Glomerular endothelial cell (primary cell): ENCODE data around the gene OR10P1. TPM values are rescaled to one million over a fixed set of nuclear protein-coding genes. Genes with fewer than 3 reads are reported as not detected.
"Not testable (repeated sequence)": the region's sequence is repeated elsewhere in the genome, so short reads cannot be mapped to it uniquely, and the experiment has no call there.

Experiments
- DNase-seq: peaks from one replicate; pipeline ENCODE4 v3.0.0-alpha.2; 2011; ENCODE audit warnings: low read depth, low spot score; ENCODE audit errors: extremely low read depth
- total RNA-seq: library from RNA; depleted of rRNA; stranded (reverse); fragments of >200 nt; gene quantifications from 2 replicates; pipeline ENCODE4 v1.2.3, GENCODE V29; 2015

Gene OR10P1
- total RNA-seq, 1 donor from 2014 or later = not detected

- not testable (repeated sequence) for DNase-seq
Measured at GRCh38 chr12:55650620-55651298, 14.1 kb downstream of the OR10P1 start.

- DNase-seq = no peak
Measured at GRCh38 chr12:55651299-55651683, 14.6 kb downstream of the OR10P1 start.

- no peak for DNase-seq
Measured at GRCh38 chr12:55652352-55652751, 15.7 kb downstream of the OR10P1 start.

GRCh38 chr12:55653031-55653430 lies 16.3 kb downstream of the OR10P1 start:
- no peak for DNase-seq

- no peak for DNase-seq
Measured at GRCh38 chr12:55654511-55655214, 18.0 kb downstream of the OR10P1 start.

- no peak for DNase-seq
Measured at GRCh38 chr12:55657212-55657611, 20.5 kb downstream of the OR10P1 start.

GRCh38 chr12:55658212-55658611 lies 21.5 kb downstream of the OR10P1 start:
- DNase-seq = no peak

- DNase-seq = no peak
Measured at GRCh38 chr12:55658635-55659391, 22.1 kb downstream of the OR10P1 start.

- DNase-seq = no peak
Measured at GRCh38 chr12:55659486-55660385, 23.0 kb downstream of the OR10P1 start.

- DNase-seq = no peak
Measured at GRCh38 chr12:55663391-55663790, 26.7 kb downstream of the OR10P1 start.

GRCh38 chr12:55664826-55665225 lies 28.1 kb downstream of the OR10P1 start:
- DNase-seq = no peak

GRCh38 chr12:55666508-55666907 lies 29.8 kb downstream of the OR10P1 start:
- no peak for DNase-seq

GRCh38 chr12:55670276-55670675 lies 33.6 kb downstream of the OR10P1 start:
- no peak for DNase-seq

GRCh38 chr12:55671746-55672145 lies 35.1 kb downstream of the OR10P1 start:
- no peak for DNase-seq

GRCh38 chr12:55673638-55674037 lies 36.9 kb downstream of the OR10P1 start:
- DNase-seq = no peak

- no peak for DNase-seq
Measured at GRCh38 chr12:55675666-55676065, 39.0 kb downstream of the OR10P1 start.

- no peak for DNase-seq
Measured at GRCh38 chr12:55676707-55677106, 40.0 kb downstream of the OR10P1 start.

- no peak for DNase-seq
Measured at GRCh38 chr12:55679691-55680090, 43.0 kb downstream of the OR10P1 start.

- no peak for DNase-seq
Measured at GRCh38 chr12:55681142-55682077, 44.7 kb downstream of the OR10P1 start.
